Motor neuron (in vitro differentiated cells): Measurements from ENCODE around the gene KLC1. TPM values are rescaled to one million over a fixed set of nuclear protein-coding genes. Genes with fewer than 3 reads are reported as not detected.

Experiments
- ATAC-seq, 8 experiments: fragments of 200-7000 bp; cut with Tn5 transposase; replicated peaks in 6 of 8; 2 replicates each; pipeline ENCODE4 v1.8.0; 2021; ENCODE audit warnings: mild to moderate bottlenecking in 8 of 8, moderate library complexity in 8 of 8
- H3K27ac ChIP-seq, 2 donors: fragments of 250-450 bp; sonication (Bioruptor Pico); 2 replicates each; pipeline ENCODE4 v1.9.0; 2021; ENCODE audit warnings: antibody characterized with exemption in 2 of 2, mild to moderate bottlenecking in 2 of 2, moderate library complexity in 1 of 2
- H3K4me1 ChIP-seq, 2 donors: fragments of 250-450 bp; sonication (Bioruptor Pico); replicated peaks in 1 of 2; 2 replicates each; pipeline ENCODE4 v1.6.1; 2021; ENCODE audit warnings: antibody characterized with exemption in 2 of 2, mild to moderate bottlenecking in 2 of 2, moderate library complexity in 1 of 2
- H3K4me3 ChIP-seq, 5 donors: fragments of 250-450 bp; sonication (Bioruptor Pico); 2 replicates each; pipeline ENCODE4 v1.9.0; 2021; ENCODE audit warnings: antibody characterized with exemption in 5 of 5, mild to moderate bottlenecking in 5 of 5, moderate library complexity in 4 of 5
- WGBS, 10 experiments: fragments of 450-650 bp; shearing (Covaris generic); methylation state at CpG; one replicate each; pipeline ENCODE4 v1.0.0; 2022; 5-methylcytosine and 5-hydroxymethylcytosine counted together
- in situ Hi-C, 9 experiments: fragments of 400-800 bp; cut with MboI; loops; one replicate each; pipeline ENCODE4 v1.15.0; 2021; ENCODE audit warnings: low sequenced_read_pairs in 9 of 9, low pct_unique_long_range_greater_than_20kb in 2 of 9; ENCODE audit not compliant: unreplicated experiment in 9 of 9
- total RNA-seq, 8 experiments: library from RNA; unstranded; fragments of 300-600 nt; gene quantifications; 2 replicates each; pipeline versions ENCODE4 v1.2.3 to v1.2.4, GENCODE V29; 2022

Gene KLC1
- total RNA-seq, 8 experiments from 2014 or later: 88.3 to 298 (median 254) TPM

- Histone ChIP-seq H3K27ac (no peak overlapping the region), H3K4me1 (peaks cover 13 to 15% of the 10 kb centered on the region in 2 donors), H3K4me3 (no peak overlapping the region)
- WGBS, 10 experiments: 78 to 97% (median 90%) methylated on average over 2 to 12 of the region's 16 CpGs; no CpG with 5 or more reads in 1 of the 10 experiments
- in situ Hi-C loops: no loop called here
- no peak for ATAC-seq
Observed at GRCh38 chr14:103627073-103628025, 1.7 kb upstream of the KLC1 start.

- in situ Hi-C loops: no loop called here
- peak overlapping the region; percentile 90 to 95 for H3K27ac ChIP-seq
Observed at GRCh38 chr14:103628221-103628683, 759 bp upstream of the KLC1 start.

GRCh38 chr14:103629503-103630121 is 601 bp downstream of the KLC1 start:
- 0% methylated on average over 1 to 4 of the region's 71 CpGs; no CpG with 5 or more reads in 6 of the 10 experiments for WGBS, 10 experiments
- in situ Hi-C loops: no loop called here
- H3K4me3 ChIP-seq: peak overlapping the region; percentile 70 to 99 (median 90)
- peaks cover 13 to 15% of the 10 kb centered on the region in 2 donors for H3K4me1 ChIP-seq
- H3K27ac ChIP-seq: peak overlapping the region; percentile 90 to 95
- peak; percentile 10 to 51 (median 42) for ATAC-seq

More at GRCh38 chr14:103628221-103628683, 759 bp upstream of the KLC1 start:
- Histone ChIP-seq H3K4me1 (peaks cover 13 to 15% of the 10 kb centered on the region in 2 donors), H3K4me3 (peak overlapping the region; percentile 70 to 99 (median 90))
- peak; percentile 27 to 55 (median 38) for ATAC-seq
- 17% methylated on average over 11 of the region's 31 CpGs; no CpG with 5 or more reads in 9 of the 10 experiments for WGBS, 10 experiments

GRCh38 chr14:103630364-103631108 is 1.5 kb downstream of the KLC1 start:
- H3K4me3 ChIP-seq: peak overlapping the region; percentile 70 to 99 (median 90)
- ATAC-seq: no peak
- 0 to 50% (median 11%) methylated on average over 1 to 5 of the region's 5 CpGs for WGBS, 10 experiments
- H3K27ac ChIP-seq: no peak overlapping the region
- peaks cover 13 to 15% of the 10 kb centered on the region in 2 donors for H3K4me1 ChIP-seq
- in situ Hi-C loops: no loop called here

GRCh38 chr14:103633391-103633790 is 4.4 kb downstream of the KLC1 start:
- no peak for ATAC-seq
- in situ Hi-C loops: no loop called here

GRCh38 chr14:103634156-103634555 is 5.1 kb downstream of the KLC1 start:
- no peak for ATAC-seq

More at GRCh38 chr14:103633391-103633790, 4.4 kb downstream of the KLC1 start:
- no peak overlapping the region for H3K27ac ChIP-seq
- H3K4me1 ChIP-seq: peaks cover 8 to 10% of the 10 kb centered on the region in 2 donors
- WGBS, 10 experiments: 60 to 83% (median 70%) methylated on average over 1 of the region's 1 CpG; no CpG with 5 or more reads in 6 of the 10 experiments
- no peak overlapping the region for H3K4me3 ChIP-seq

GRCh38 chr14:103638594-103638993 is 9.6 kb downstream of the KLC1 start:
- no peak overlapping the region for H3K4me3 ChIP-seq
- ATAC-seq: peak in 2 of 8 experiments; percentile 25 to 31
- in situ Hi-C loops: no loop called here

More at GRCh38 chr14:103634156-103634555, 5.1 kb downstream of the KLC1 start:
- H3K27ac ChIP-seq: no peak overlapping the region
- H3K4me3 ChIP-seq: no peak overlapping the region
- in situ Hi-C loops: no loop called here
- peaks cover 6 to 8% of the 10 kb centered on the region in 2 donors for H3K4me1 ChIP-seq
- 23 to 100% (median 90%) methylated on average over 1 to 4 of the region's 4 CpGs; no CpG with 5 or more reads in 2 of the 10 experiments for WGBS, 10 experiments

GRCh38 chr14:103641161-103641560 is 12.2 kb downstream of the KLC1 start:
- WGBS, 10 experiments: 58 to 100% (median 90%) methylated on average over 1 to 4 of the region's 4 CpGs; no CpG with 5 or more reads in 2 of the 10 experiments

More at GRCh38 chr14:103638594-103638993, 9.6 kb downstream of the KLC1 start:
- H3K27ac ChIP-seq: no peak overlapping the region
- H3K4me1 ChIP-seq: no peaks in the 10 kb centered on the region
- 76 to 100% (median 100%) methylated on average over 1 to 3 of the region's 3 CpGs; no CpG with 5 or more reads in 1 of the 10 experiments for WGBS, 10 experiments

GRCh38 chr14:103646189-103646588 is 17.2 kb downstream of the KLC1 start:
- WGBS, 10 experiments: 60 to 100% (median 94%) methylated on average over 1 to 2 of the region's 3 CpGs
- ATAC-seq: no peak
- no peak overlapping the region for H3K27ac ChIP-seq

More at GRCh38 chr14:103641161-103641560, 12.2 kb downstream of the KLC1 start:
- ATAC-seq: no peak
- Histone ChIP-seq H3K27ac (no peak overlapping the region), H3K4me3 (no peak overlapping the region), H3K4me1 (no peaks in the 10 kb centered on the region)
- in situ Hi-C loops: no loop called here

GRCh38 chr14:103649001-103649400 is 20.0 kb downstream of the KLC1 start:
- 70 to 100% (median 93%) methylated on average over 2 to 3 of the region's 3 CpGs; no CpG with 5 or more reads in 6 of the 10 experiments for WGBS, 10 experiments
- in situ Hi-C loops: no loop called here
- Histone ChIP-seq H3K27ac (no peak overlapping the region), H3K4me3 (no peak overlapping the region), H3K4me1 (peaks cover 9 to 18% of the 10 kb centered on the region in 2 donors)
- no peak for ATAC-seq

More at GRCh38 chr14:103646189-103646588, 17.2 kb downstream of the KLC1 start:
- H3K4me1 ChIP-seq: no peaks in the 10 kb centered on the region
- in situ Hi-C loops: no loop called here
- H3K4me3 ChIP-seq: no peak overlapping the region

GRCh38 chr14:103650213-103650612 is 21.2 kb downstream of the KLC1 start:
- peaks cover 10 to 19% of the 10 kb centered on the region in 2 donors for H3K4me1 ChIP-seq
- in situ Hi-C loops: no loop called here
- no peak overlapping the region for H3K4me3 ChIP-seq
- ATAC-seq: no peak
- 86 to 100% (median 96%) methylated on average over 1 to 4 of the region's 4 CpGs; no CpG with 5 or more reads in 5 of the 10 experiments for WGBS, 10 experiments
- H3K27ac ChIP-seq: no peak overlapping the region

GRCh38 chr14:103651585-103651984 is 22.6 kb downstream of the KLC1 start:
- Histone ChIP-seq H3K4me3 (no peak overlapping the region), H3K4me1 (peaks cover 10 to 19% of the 10 kb centered on the region in 2 donors), H3K27ac (no peak overlapping the region)
- in situ Hi-C loops: no loop called here
- 80 to 100% (median 93%) methylated on average over 2 to 6 of the region's 7 CpGs; no CpG with 5 or more reads in 5 of the 10 experiments for WGBS, 10 experiments
- ATAC-seq: peak in 1 of 8 experiments; percentile 14
